AG10803 (cell line): ENCODE measurements around the gene BRMS1.

Experiments
- DNase-seq: peaks from one replicate; pipeline ENCODE4 v3.0.0; 2010; ENCODE audit warnings: low read depth
- H3K4me3 ChIP-seq: 2 replicates; pipeline ENCODE4 v1.5.1; 2011; ENCODE audit warnings: mild to moderate bottlenecking, low read length, control low read depth
- CTCF ChIP-seq: conservative IDR thresholded peaks from 2 replicates; pipeline ENCODE4 v1.5.1; 2011; ENCODE audit warnings: mild to moderate bottlenecking, low read length, control low read depth, inconsistent platforms

Gene BRMS1

DNA sequence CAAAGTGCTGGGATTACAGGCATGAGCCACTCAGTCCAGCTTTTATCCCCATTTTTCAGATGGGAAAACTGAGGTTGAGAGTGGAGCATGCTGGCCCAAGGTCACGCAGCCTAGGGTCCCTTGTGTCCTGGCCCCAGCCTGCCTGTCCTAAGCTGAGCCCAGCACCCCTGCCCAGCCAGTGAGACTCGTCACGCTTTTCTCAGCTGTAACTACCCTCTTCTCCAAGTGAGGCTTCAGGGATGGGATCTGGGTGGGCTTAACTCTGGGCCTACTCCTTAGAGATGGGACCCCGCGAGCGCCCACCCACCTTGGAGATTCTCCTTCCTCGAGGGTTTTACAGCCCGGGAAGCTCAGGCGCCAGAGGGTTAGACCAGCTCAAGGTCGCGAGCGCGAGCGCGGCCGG is 53.6 kb downstream of the BRMS1 start:
- DNase-seq = no peak
- no peak overlapping the region for H3K4me3 ChIP-seq
- TF ChIP-seq CTCF = no peak

GRCh38 chr11:66290330-66290621 is 54.6 kb downstream of the BRMS1 start:
- H3K4me3 ChIP-seq = no peak overlapping the region

DNA sequence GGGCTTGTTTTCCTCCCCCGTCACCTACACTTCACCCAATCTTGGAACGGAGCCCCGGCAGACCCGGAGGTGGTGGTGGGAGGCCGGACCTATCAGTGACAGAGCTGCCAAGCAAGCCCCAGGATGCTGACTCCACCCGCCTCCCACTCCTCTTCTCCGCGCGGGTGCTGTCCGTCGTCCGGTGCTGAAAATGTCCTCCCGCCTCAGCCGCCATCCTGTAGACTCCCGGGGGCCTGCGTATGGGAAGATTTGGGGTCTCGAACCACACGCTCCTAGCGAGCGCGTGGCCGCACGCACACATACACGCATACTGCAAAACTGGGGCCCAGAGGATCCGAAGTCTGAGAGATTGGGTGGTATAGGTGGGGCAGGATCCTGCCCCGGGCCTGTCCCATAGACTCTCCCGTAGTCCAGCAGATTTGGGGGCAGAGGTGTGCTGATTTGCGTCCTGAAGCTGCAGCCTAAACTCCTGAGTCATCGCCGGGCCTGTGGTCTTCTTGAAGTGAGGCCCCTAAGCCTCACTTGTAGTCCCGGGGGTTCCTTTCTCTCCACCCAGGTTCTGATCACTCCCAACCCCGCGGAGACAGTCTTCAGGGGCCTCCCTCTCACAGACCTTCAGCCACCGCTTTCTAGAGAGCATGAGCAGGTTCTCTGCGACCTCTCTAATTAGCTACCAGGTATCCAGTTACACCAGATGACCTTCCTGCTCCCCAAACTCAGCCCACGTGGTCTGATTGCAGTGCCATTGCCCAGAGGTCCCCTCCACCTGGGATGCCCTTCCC is 55.2 kb downstream of the BRMS1 start:
- no peak for DNase-seq
- peak overlapping the region; percentile 92 for H3K4me3 ChIP-seq
- no peak for TF ChIP-seq CTCF

More at GRCh38 chr11:66290330-66290621, 54.6 kb downstream of the BRMS1 start:
- no peak for DNase-seq
- no peak for TF ChIP-seq CTCF

DNA sequence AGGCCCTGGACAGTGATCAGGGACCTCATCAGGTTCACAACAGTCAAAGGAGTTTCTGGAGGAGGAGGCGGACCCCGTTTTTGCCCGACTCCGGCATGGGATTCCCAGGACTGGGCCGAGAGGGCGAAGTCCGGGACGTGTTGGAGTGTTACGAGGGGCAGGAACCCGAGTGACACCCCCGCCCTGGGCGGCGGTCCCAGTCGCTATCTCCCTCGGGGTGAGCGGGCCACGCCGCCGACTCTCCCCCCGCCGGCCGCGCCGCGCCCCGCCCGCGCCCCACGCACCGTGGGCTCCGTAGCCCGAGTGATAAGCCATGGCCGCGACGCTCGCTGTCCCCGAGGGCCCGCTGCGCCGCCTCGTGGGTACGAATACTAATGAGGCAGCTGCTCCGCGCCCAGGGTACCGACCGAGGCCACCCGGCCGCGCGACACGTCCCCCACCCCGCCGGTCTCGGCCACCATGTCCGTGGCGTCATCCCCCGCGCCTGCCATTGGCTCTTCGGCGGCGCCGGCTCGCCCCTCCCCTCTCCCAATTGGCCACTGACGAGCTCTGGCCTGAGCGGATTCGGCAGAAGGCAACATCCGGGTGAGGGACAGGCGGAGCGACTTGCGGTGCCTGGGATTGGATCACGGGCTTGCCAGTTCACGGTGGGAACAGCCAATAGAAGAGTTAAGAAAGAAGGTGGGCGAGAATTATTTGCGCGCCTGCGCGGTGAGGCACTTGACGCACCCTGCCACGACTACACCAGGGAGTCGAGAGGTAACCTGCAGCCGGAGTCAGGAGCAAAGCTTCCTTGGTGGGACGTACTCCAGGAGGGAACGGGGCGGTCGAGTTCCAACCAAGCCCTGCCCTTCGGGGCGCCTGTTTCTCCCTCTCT is 56.0 kb downstream of the BRMS1 start, which contains the start of gene YIF1A:
TSS of gene YIF1A (minus strand) at position 473 of the 877 bp plus-strand sequence. CDS start at position 315, 158 bp downstream.
- peak within 1 kb of the TSS; percentile 92 for H3K4me3 ChIP-seq
- TF ChIP-seq CTCF = no peak
- peak; percentile 100 for DNase-seq

GRCh38 chr11:66287889-66288670 is 56.8 kb downstream of the BRMS1 start:
- DNase-seq = no peak
- no peak for TF ChIP-seq CTCF
- H3K4me3 ChIP-seq = peak overlapping the region; percentile 91
